RWPE1 (cell line): ENCODE measurements around the gene MYCT1.
"Not testable (repeated sequence)": the region's sequence is repeated elsewhere in the genome, so short reads cannot be mapped to it uniquely, and the experiment has no call there.

ENCODE experiments used
- CTCF ChIA-PET: fragments of 350-600 bp; sonication (Branson Sonifier 250); formaldehyde crosslinking; extraction: SDS; loops from one replicate; lab custom pipeline; 2021; lab: Yijun Ruan, JAX
- POLR2A ChIA-PET: fragments of 400-600 bp; formaldehyde crosslinking; extraction: SDS; loops from one replicate; lab custom pipeline; 2020; ENCODE audit warnings: antibody characterized with exemption; ENCODE audit not compliant: low non-redundant PET; lab: Yijun Ruan, JAX
- DNase-seq: peaks from one replicate; pipeline ENCODE4 v3.0.0; 2012; ENCODE audit warnings: low spot score
- H3K27ac ChIP-seq: fragments of 450-650 bp; 2 replicates; pipeline ENCODE4 v1.5.1; 2017
- CTCF ChIP-seq: fragments of 450-650 bp; conservative IDR thresholded peaks from 2 replicates; pipeline ENCODE4 v1.5.1; 2017; ENCODE audit warnings: low read depth, mild to moderate bottlenecking

MYCT1 gene

GRCh38 chr6:152696522-152696921 lies 1.2 kb upstream of the MYCT1 start:
- ChIA-PET POLR2A (no interaction called here), CTCF (interaction anchor here (0.6 kb wide), 1 partner anchor 24 kb away, joined by 3 read pairs; no protein-coding TSS in a partner anchor)
- DNase-seq: peak; percentile 55
- no peak for TF ChIP-seq CTCF
- H3K27ac ChIP-seq: no peak overlapping the region

DNA sequence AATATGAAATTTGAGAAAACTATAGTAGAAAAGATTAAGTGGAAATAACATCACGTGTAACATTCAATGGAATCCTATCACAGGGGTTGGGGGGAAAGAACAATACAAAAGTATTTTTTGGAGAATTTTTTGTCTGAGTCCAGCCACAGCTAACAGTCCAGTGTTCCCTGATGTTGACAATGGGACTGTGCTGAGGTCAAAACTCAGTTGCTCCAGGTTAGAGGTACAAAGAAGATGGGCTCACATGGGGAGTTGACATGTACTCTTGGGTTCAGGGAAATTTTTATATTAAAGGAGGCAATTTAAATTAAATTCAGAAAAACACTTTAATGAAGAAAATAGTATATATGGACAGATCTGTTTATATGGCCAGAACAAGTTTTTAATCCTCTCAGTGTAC lies 995 bp downstream of the MYCT1 start:
- ChIA-PET CTCF (no interaction called here), POLR2A (no interaction called here)
- TF ChIP-seq CTCF: no peak
- DNase-seq: no peak
- no peak overlapping the region for H3K27ac ChIP-seq

DNA sequence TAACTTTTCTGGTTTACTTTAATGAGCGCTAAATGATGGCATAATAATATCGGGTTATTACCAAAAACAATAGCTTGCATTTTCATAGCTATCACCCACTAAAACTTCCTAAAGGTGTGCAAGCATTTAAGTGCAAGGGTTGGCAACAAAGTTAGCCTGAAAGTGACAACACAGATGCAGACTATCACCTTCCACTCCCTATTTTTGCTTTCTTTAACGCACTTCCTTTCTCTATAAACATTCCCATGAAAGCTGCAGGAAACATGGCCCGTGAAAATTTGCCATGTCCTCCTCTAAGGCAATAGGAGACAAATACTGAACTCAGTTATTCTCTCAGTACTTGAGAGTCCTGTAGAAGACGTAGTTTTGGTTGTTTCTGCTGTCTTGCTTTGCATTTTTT lies 2.7 kb downstream of the MYCT1 start:
- DNase-seq: no peak
- no peak for TF ChIP-seq CTCF
- CTCF ChIA-PET: interaction anchor here (0.7 to 0.8 kb wide), 2 partner anchors 198 to 296 kb away, joined by 3 to 5 read pairs; no protein-coding TSS in a partner anchor
- POLR2A ChIA-PET: interaction anchor here (0.6 kb wide), 1 partner anchor 111 kb away, joined by 13 read pairs; no protein-coding TSS in a partner anchor
- H3K27ac ChIP-seq: no peak overlapping the region

- POLR2A ChIA-PET: interaction anchor here (0.6 kb wide), 2 partner anchors 112 to 176 kb away, joined by 3 to 13 read pairs; no protein-coding TSS in a partner anchor
Observed at GRCh38 chr6:152701081-152701862, 3.6 kb downstream of the MYCT1 start.

GRCh38 chr6:152701863-152702401 lies 4.2 kb downstream of the MYCT1 start:
- no peak for TF ChIP-seq CTCF
- DNase-seq: no peak
- ChIA-PET CTCF (interaction anchor here (0.7 to 1.2 kb wide), 2 partner anchors 17 to 20 kb away, joined by 3 to 4 read pairs; no protein-coding TSS in a partner anchor), POLR2A (interaction anchor here (0.6 kb wide), 2 partner anchors 175 to 285 kb away, joined by 3 to 4 read pairs; no protein-coding TSS in a partner anchor)
- H3K27ac ChIP-seq: no peak overlapping the region

More at GRCh38 chr6:152701081-152701862, 3.6 kb downstream of the MYCT1 start:
- CTCF ChIA-PET: interaction anchor here (0.7 to 1.2 kb wide), 3 partner anchors 20 to 297 kb away, joined by 3 to 5 read pairs (median 4); no protein-coding TSS in a partner anchor
- no peak overlapping the region for H3K27ac ChIP-seq
- TF ChIP-seq CTCF: no peak
- DNase-seq: no peak

GRCh38 chr6:152703750-152704149 lies 6.1 kb downstream of the MYCT1 start:
- DNase-seq, POLR2A ChIA-PET, H3K27ac ChIP-seq: not testable (repeated sequence)
- CTCF ChIA-PET: interaction anchor here (0.9 kb wide), 1 partner anchor 244 kb away, joined by 3 read pairs; no protein-coding TSS in a partner anchor
